ENCODE data around the gene VPS29.

DNA sequence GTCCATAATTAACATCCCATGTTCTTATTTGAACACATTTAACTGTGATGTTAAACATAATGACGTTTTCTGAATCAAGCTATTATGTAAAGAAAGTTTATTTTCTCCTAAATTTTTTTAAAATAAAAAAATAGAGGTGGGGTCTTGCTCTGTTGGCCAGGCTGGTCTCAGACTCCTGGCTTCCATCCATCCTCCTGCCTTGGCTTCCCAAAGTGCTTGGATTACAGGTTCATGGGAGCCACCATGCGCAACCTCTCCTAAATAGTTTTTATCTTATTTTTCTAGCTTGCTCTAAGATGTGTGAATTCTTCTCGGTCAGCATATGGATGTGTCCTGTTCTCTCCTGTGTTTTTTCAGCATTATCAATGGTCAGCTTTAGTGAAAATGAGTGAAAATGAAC is 3.4 kb upstream of the VPS29 start:
- TF ChIP-seq, protein P1, sequence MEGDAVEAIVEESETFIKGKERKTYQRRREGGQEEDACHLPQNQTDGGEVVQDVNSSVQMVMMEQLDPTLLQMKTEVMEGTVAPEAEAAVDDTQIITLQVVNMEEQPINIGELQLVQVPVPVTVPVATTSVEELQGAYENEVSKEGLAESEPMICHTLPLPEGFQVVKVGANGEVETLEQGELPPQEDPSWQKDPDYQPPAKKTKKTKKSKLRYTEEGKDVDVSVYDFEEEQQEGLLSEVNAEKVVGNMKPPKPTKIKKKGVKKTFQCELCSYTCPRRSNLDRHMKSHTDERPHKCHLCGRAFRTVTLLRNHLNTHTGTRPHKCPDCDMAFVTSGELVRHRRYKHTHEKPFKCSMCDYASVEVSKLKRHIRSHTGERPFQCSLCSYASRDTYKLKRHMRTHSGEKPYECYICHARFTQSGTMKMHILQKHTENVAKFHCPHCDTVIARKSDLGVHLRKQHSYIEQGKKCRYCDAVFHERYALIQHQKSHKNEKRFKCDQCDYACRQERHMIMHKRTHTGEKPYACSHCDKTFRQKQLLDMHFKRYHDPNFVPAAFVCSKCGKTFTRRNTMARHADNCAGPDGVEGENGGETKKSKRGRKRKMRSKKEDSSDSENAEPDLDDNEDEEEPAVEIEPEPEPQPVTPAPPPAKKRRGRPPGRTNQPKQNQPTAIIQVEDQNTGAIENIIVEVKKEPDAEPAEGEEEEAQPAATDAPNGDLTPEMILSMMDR (IDR thresholded peaks at IDR 0.05) = no peak
- TF ChIP-seq POLR2A (IDR thresholded peaks at IDR 0.05) = no peak
